GM18517 (cell line): Measurements from ENCODE around the gene CAPN5.

Experiments
- ATAC-seq: cut with Tn5 transposase; IDR thresholded peaks from one replicate; pipeline ENCODE4 v1.9.1; 2021; ENCODE audit warnings: mild to moderate bottlenecking, moderate library complexity; ENCODE audit not compliant: unreplicated experiment

CAPN5 gene

GRCh38 chr11:77082838-77083565, 16.2 kb downstream of the CAPN5 start:
- no peak for ATAC-seq

DNA sequence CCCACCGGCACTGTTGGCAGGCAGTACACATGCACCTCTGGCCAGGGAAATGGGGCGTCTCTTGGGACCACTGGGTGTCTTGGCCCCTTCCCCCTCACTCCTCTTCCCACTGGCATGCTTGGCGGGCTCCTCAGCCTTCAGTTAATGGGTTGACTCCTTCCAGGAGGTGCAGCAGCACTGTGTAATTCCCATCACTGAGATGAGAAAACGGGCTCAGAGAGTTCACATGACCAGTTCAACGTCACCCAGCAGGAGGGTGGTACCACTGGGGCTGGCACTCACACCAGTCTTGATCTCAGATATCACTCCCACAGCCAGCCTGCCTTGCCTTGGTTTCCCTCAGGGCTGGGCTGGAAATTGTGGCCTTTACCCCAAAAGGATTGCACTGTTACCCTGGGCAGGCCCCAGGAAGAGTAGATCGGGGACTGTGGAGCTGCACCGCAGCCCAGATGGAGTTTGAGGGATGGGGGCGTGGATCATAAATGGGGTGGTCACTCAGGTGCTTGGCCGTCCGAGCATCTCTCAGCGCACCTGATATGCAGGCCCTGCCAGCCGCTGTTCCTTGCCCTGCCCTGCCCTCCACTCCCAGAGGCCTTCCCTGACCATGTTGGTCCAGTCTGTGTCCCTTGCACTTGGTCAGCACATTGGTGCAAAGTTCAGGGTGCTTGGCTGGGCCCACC, 16.9 kb downstream of the CAPN5 start:
- ATAC-seq: no peak

DNA sequence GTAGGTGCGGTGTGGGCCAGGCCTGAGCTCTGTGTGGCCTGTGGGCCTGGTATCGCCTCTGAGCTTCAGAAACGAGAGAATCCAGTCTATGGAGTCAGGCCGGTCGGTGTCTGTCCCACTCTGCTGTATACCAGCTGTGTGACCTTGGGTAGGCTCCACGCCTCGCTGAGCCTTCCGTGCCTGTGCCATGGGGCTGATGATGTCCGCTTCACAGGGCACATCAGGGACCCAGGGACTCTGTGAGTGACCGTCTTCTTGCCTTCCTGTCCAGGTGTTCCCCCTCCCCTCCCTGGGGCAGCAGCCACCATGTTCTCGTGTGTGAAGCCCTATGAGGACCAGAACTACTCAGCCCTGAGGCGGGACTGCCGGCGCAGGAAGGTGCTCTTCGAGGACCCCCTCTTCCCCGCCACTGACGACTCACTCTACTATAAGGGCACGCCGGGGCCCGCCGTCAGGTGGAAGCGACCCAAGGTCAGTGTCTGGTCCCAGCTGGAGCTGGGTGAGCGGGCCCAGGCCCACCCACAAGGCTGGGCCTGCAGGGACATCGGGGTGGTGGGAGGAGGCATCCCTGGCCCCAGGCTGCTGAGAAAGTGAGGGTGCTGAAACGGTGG, 17.9 kb downstream of the CAPN5 start:
- ATAC-seq: no peak

- no peak for ATAC-seq
These were observed 18.9 kb downstream of the CAPN5 start for GRCh38 chr11:77085652-77086051.

- ATAC-seq: no peak
These were observed 20.0 kb downstream of the CAPN5 start for GRCh38 chr11:77086521-77087472.

DNA sequence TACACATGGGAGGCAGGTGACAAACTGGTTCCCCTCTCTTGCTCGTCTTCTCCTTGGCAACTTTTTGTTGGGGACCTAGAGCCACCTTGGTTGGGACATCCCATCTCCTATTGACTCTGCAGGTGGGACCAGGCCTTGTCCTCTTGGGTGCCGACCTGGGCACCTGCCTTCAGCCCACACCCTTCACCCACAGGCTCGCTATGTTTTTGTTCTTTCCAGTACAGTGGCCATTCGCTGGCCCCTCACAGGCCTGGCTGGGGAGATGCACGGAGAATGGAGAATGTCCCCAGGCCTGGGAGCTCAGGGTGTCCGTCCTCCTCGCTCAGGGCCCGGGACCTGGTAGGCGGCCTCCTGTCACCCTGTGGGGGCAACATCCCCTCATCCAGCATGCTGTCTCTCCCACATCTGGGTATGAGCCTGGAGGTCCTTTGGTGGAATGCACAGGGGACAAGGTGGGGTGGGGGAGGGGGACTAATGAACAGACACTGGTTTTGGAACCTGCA, 21.0 kb downstream of the CAPN5 start:
- ATAC-seq: no peak

- no peak for ATAC-seq
These were observed 21.6 kb downstream of the CAPN5 start for GRCh38 chr11:77088236-77089003.

DNA sequence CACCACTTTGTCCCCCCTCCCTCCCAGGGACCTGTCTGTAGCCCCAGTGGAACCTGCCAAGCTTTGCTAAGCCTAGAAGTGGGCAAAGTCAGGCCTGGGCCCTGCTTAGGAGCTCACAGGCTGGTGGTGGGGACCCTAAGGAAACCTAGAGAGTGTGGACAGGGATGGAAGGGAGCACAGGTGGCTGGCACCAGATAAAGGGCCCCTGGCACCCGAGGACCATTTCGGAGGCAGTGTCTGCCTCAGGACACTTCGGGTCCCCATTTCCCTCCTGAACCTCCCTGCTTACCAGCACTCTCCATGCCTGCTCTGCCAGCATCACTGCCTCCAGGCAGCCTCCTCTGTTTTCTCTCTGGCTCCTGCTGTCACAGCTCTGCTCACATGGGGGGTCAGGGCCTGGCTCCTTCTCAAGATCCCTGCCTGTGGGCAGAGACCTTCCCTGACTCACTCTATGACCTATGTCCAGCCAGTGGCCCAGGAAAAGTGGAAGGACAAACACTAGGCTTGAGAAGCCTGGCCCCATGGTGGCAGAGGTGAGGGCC, 22.3 kb downstream of the CAPN5 start:
- ATAC-seq: no peak

GRCh38 chr11:77090046-77090372, 23.2 kb downstream of the CAPN5 start:
- ATAC-seq: no peak

DNA sequence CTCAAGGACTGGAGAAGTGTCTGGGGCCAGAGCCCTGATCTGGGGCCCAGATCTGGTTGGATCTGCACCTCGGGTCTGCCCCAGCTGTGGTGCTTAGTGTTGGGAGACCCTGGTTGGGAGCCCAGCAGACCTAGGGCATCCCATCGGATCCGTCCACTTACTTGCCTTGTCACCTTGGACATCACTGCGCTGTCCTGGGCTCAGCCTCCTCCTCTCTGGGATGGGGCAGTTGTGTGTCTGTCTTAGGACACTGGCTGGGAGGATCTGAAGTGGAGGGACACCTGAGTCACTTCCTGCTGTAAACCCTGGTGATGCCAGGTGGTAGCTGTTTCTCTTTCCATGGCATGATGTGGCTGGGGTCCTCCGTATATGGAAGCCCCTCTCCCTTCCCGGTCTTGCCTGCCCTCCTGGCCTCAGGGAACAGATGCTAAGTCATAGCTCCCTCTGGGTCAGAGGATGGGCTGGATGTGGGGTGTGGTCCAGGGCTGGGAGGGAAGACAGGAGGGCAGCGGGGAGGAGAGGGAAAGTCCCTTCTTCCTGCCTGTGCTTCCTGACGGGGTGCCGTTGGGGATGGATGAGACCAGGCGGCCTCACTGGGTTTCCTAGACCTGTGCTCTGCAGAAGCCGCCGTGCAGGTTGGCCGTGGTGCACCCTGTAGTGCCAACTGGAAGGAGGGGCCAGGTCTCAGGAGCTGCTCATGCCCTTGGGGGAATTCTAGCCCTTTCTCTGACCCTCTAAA, 23.8 kb downstream of the CAPN5 start:
- no peak for ATAC-seq

DNA sequence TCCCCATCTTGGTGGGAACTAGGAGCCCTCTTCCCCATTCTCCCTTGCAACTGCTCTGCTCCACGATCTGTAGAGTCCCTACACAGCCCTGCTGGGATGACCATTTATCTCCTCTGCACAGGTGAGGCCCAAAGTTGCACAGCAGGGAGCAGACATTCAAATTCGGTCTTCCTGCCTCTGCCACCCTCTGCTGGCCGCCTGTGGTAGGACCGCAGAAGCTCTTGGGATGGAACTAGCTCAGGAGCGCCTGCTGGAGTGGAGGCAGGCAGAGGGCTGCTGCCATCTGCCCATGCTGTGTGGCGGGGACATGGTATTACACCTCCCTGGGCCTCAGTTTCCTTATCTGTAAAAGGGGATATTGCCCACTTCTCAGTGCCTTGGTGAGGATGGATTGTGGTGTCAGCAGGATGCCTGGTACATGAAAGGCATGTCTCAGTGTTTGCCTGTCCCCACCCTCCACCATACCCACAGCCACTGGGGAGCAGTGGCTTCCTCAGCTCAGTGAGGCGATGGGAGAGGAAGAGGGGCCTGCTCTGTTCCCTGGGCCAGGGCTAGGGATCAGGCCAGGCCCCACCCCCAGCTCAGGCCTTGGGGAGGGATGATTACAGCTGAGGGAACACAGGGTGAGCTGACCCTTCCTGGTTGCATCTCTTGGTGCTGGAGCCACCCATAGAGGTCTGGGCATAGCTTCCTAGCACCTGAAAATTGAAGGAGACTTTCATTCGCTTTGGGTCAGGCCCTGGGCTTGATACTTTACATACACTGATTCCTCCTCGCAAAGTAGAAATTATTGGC, 24.6 kb downstream of the CAPN5 start:
- ATAC-seq: peak; percentile 82

GRCh38 chr11:77092382-77092781, 25.6 kb downstream of the CAPN5 start:
- no peak for ATAC-seq

- no peak for ATAC-seq
These were observed 26.5 kb downstream of the CAPN5 start for GRCh38 chr11:77093056-77093891.

- no peak for ATAC-seq
These were observed 27.4 kb downstream of the CAPN5 start for GRCh38 chr11:77093987-77094840.

GRCh38 chr11:77094841-77095365, 28.1 kb downstream of the CAPN5 start:
- no peak for ATAC-seq
